HCT116 (cell line): ENCODE measurements around the gene JAK1.

Experiments used
- CTCF ChIP-seq, 3 experiments: fragments of 200-600 bp in 1 of 3; sonication (generic) in 1 of 3; IDR thresholded peaks in 2 of 3; conservative IDR thresholded peaks in 1 of 3; 2 replicates each; pipeline ENCODE4 v1.5.1; 2012 to 2017; ENCODE audit warnings: low read depth in 2 of 3, low read length in 2 of 3, antibody characterized with exemption in 1 of 3, borderline replicate concordance in 1 of 3, control low read depth in 1 of 3, mild to moderate bottlenecking in 1 of 3, mixed read lengths in 1 of 3, mixed run types in 1 of 3, moderate library complexity in 1 of 3; ENCODE audit not compliant: insufficient read depth in 1 of 3
- EZH2 ChIP-seq: fragments of 200-600 bp; sonication (generic); IDR thresholded peaks from 2 replicates; pipeline ENCODE4 v1.6.1; 2017; ENCODE audit warnings: antibody characterized with exemption, mixed run types
- EZH2phosphoT487 ChIP-seq: fragments of 200-600 bp; IDR thresholded peaks from 2 replicates; pipeline ENCODE4 v1.6.1; 2018; ENCODE audit warnings: antibody characterized with exemption, borderline replicate concordance
- POLR2A ChIP-seq: IDR thresholded peaks from 2 replicates; pipeline ENCODE4 v1.7.0; 2011; ENCODE audit warnings: borderline replicate concordance; ENCODE audit not compliant: insufficient read depth, insufficient read length; ENCODE audit errors: extremely low read depth
- POLR2AphosphoS5 ChIP-seq: IDR thresholded peaks from 2 replicates; pipeline ENCODE4 v1.6.1; 2011; ENCODE audit warnings: mild to moderate bottlenecking, low read depth, low read length, moderate library complexity

GRCh38 chr1:64917328-64917861 is 49.0 kb downstream of the JAK1 start:
- TF ChIP-seq EZH2, result no peak
- TF ChIP-seq EZH2phosphoT487, result no peak
- TF ChIP-seq POLR2A, result no peak
- no peak for TF ChIP-seq CTCF (IDR thresholded peaks at IDR 0.05 in 2 of 3, conservative IDR thresholded peaks at IDR 0.05 in 1 of 3; ENCODE audit: borderline replicate concordance in 1 of 3, insufficient read depth in 1 of 3, low read depth in 2 of 3, low read length in 2 of 3)
- peak; percentile 68 for TF ChIP-seq POLR2AphosphoS5
